NCI-H345 treated with DMSO at 0.1 percent for 48 hours (cell line): ENCODE results near the gene CLC.
"Not testable (repeated sequence)": the region's sequence is repeated elsewhere in the genome, so short reads cannot be mapped to it uniquely, and the experiment has no call there.

ENCODE experiments used
- DNase-seq: peaks from one replicate; lab custom pipeline; 2025; ENCODE audit not compliant: unreplicated experiment; lab: John Stamatoyannopoulos, UW

Gene CLC

GRCh38 chr19:39737891-39738290 lies at the start of gene CLC:
Gene CLC, minus strand, starts transcription at chr19:39738029. Its CDS starts 77 bp downstream, at chr19:39737952.
- DNase-seq: no peak

GRCh38 chr19:39780894-39781293 lies 43.1 kb upstream of the CLC start:
- DNase-seq: no peak

GRCh38 chr19:39778763-39779162 lies 40.9 kb upstream of the CLC start, which contains the start of gene LEUTX:
Gene LEUTX, plus strand, starts transcription at chr19:39778854. Its CDS starts 67 bp downstream, at chr19:39778921.
- no peak for DNase-seq

- no peak for DNase-seq
Observed at GRCh38 chr19:39768786-39769185, 31.0 kb upstream of the CLC start.

GRCh38 chr19:39768334-39768733 lies 30.5 kb upstream of the CLC start:
- no peak for DNase-seq

DNA sequence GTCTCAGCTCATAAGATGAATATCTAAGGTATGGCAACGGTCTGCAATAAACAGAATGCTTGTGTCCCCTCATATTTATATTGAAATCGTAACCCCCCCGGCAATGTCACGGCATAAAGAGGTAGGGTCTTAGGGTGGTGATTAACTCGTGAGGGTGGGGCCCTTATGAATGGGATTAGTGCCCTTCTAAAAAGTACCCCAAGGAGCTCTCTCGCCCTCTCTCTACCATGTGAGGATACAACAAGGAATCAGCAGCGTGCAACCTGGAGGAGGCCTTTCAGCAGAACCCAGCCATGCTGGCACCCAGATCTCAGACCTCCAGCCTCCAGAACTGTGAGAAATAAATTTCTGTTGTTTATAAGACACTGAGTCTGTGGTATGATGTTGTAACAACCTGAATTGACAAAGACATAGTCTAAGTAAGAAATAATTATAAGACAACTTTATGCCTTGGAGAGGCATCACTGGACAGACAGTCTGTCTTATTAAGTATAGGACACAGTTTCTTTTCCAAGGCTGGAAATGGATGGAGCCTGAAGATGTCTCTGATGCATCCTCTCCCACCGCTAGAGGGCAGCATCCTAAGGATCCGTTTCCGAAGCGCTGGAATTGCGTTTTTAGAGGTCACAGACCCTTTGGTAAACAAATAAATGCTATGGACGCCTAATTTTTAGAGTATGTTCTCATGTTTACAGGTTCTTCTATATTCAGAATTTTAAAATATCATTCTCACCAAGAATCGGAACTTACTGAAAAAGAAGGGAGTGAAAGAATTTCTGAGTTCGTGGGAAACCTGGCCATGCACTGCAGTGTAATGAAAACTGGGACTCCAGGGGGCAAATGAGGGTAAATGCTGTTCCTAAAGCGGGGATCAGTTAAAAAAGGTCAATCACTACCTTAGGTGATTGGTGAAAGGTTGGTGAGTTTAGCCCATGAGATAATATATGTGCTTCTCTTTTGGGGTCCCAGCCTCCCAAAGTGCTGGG lies 27.6 kb upstream of the CLC start:
- no peak for DNase-seq

DNA sequence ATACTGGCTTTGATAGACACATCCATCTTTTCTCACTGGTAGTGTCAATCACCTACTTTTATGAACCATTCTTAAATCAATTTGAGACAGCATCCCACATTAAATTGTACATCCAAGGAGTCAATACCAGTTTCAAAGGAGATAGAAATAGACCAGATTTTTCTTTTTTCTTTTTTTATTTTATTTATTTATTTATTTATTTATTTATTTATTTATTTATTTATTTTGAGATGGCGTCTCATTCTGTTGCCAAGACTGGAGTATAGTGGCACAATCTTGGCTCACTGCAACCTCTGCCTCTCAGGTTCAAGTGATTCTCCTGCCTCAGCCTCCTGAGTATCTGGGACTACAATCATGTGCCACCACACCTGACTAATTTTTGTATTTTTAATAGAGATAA lies 24.0 kb upstream of the CLC start:
- DNase-seq: not testable (repeated sequence)

DNA sequence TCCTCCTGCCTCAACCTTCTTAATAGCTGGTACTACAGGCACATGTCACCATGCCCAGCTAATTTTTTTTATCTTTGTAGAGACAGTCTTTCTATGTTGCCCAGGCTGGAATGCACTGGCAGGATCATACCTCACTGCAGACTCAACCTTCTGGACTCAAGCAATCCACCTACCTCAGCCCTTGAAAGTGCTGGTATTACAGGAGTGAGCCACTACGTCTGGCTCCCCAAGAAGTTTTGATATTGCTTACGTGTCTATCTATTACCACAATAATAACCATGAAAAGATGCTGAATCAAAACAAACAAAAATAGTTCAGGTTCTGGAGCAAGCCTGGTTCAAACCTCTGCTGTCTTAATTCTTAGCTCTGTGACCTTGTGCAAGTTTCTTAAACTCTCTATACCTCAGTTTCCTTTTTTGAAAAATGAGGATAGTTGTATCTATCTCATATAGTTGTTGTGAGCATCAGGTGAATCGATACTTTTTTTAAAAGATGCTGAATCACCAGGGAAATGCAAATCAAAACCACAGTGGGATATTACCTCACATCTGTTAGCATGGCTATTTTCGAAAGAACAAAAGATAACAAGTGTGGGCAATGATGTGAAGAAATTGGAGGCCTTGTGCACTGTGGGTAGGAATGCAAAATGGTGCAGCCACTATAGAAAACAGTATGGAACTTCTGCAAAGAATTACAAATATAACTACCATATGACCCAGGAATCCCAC lies 21.8 kb upstream of the CLC start:
- no peak for DNase-seq

- no peak for DNase-seq
Observed at GRCh38 chr19:39754971-39755370, 17.1 kb upstream of the CLC start.

DNA sequence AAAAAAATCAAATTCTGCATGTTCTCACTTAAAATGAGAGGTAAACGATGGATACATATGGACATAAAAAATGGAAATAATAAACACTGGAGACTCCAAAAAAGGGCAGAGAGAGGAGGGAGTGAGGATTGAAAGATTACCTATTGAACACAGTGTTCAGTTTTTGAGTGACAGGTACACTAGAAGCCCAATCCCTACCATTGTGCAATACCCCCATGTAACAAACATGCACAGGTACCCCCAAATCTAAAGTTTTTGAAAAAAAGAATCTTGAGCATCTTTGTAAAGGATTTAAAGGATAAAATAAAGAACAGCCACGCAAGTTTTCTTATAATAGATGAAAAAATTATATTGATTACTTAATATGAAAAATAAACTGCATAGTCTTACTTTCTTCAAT lies 16.7 kb upstream of the CLC start:
- DNase-seq: no peak

DNA sequence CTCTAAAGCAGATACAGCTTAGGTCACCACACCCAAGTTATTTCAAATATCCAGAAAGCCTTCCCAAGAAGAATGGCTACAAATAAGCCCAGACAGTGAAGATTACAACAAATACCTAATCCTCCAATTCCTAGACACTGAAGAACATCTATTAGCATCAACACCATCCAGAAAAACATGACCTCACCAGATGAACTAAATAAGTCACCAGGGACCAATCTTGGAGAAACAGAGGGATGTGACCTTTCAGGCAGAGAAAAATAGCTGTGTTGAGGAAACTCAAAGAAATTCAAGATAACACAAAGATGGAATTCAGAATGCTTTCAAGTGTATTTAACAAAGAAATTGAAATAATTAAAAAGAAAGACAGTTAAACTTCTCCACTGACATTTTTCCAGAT lies 15.0 kb upstream of the CLC start:
- no peak for DNase-seq

- no peak for DNase-seq
Observed at GRCh38 chr19:39752390-39752789, 14.6 kb upstream of the CLC start.

GRCh38 chr19:39749981-39750380 lies 12.2 kb upstream of the CLC start:
- DNase-seq: no peak

DNA sequence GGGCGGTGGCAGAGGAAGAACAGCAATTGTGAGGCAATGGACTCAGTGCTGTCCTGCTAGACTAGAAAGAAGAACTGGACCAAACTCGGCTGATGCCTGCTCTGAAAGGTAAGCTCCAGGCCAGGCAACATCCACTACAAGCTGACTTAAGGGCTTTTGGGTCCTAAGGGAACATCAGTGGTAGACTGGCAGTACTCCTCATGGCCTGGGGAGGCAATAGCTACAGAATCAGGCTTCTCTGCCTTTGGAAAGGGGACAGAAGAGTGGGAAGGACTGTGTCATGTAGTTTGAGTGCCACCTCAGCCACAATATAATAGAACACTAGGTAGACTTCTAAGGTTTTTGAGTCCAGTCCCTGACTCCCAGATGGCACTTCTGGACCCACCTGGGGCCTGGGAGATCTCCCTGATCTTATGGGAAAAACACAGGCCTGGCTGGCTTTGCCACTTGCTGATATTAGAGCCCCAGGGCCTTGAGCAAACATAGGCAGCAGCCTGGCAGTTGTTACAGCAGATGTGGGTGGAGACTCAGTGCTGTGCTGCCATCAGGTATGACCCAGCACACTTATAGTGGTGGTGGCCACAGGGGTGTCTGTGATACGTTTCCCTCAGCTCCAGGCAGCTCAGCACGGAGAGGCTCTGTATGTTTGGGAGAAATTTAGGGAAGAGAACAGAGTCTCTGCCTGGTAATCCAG lies 9.2 kb upstream of the CLC start:
- no peak for DNase-seq

DNA sequence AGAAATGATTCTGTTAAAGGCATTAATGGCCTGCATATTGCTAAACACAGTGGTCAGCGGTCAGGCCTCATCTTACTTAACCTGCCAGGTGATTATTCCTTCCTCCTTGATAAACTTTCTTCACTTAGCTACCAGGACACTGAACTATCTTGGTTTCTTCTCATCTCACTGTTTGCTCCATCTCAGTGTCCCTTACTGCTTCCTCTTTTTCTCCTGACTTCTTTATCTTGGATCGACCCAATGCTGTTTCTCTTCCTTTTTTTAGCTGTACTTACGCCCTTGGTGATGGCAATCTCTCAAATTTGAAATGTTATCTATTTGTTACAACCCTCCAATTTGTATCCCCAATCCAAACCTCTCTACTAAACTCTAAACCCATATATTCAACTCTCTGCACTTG lies 7.8 kb upstream of the CLC start:
- no peak for DNase-seq

DNA sequence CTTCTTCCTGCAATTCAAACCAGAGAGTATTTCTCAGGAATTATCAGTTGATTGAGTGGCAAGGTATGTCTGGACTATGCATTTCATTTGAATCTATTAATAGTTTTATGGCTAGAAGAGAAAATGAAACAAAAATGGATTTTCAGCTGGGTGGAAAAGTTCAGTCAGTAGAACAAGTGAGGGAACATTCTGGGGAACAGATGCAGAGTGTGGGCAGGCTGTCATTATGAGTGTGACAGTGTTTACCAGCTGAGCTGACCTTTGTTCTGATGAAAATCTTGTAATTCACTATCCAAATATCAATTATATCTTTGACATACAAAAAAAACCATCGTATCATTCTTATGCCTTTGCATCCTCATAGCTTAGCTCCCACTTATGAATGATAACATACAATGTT lies 2.6 kb upstream of the CLC start:
- DNase-seq: no peak

DNA sequence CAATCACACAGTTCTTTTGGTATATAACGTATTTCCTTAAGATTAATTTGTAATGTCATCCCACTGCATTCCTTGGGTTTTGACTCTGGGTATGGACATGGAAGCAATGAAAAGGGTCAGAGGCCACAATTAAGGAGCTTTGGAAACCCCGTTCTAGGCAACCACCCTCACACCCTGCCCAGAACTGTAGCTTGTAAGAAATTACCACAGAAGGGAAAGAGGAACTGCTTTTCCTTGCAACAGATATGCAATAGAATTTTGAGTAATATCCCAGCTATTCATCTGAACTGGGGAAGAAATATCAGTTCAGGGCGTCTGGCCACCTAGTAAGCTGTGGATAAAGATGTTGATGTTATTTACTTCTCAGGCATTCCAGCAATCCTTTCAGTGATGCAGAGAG lies 985 bp upstream of the CLC start:
- DNase-seq: no peak

GRCh38 chr19:39737351-39737750 lies 478 bp downstream of the CLC start:
- DNase-seq: no peak

- DNase-seq: no peak
Observed at GRCh38 chr19:39736088-39736487, 1.7 kb downstream of the CLC start.

DNA sequence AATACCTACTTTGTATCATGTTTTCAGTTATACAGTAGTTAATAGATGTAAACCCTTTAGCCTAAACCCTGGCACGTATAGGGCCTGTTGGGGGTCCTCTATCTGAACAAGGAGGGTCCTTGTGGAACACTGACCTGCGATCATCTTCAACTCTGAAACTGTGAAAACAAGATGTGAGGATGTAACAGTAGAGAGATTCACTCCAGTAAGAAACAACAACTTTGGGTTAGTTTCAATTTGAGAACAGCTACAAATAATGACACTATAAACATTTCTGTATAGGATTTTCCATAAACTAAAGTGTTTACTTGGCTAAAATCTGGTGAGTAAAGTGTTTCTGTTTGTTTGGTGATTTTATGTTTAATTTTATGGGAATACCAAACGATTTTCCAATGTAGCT lies 2.1 kb downstream of the CLC start:
- DNase-seq: no peak

DNA sequence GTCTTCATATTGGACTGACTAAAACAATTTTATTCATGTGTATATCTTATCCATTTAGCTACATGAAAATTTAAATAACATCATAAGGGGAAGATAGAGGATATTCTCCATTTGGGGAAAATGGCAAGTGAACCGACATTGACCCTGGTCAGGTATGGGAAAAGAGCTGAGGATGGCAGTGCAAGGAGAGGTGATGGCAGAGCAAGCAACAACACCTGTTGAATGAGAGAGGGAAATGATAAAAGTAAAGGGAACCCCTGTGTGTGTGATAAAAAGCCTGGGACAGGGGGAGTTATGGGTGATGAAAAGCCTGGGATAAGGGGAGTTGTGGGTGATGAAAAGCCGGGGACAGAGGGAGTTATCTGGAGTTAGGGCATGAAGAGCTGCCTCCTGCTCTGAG lies 4.0 kb downstream of the CLC start:
- no peak for DNase-seq

GRCh38 chr19:39731685-39732084 lies 6.1 kb downstream of the CLC start:
- DNase-seq: no peak
